ENCODE results near the gene IRF8.
"Not testable (repeated sequence)": the region's sequence is repeated elsewhere in the genome, so short reads cannot be mapped to it uniquely, and the experiment has no call there.

IRF8 gene

GRCh38 chr16:85935391-85935973, 36.5 kb downstream of the IRF8 start:
- no peak for DNase-seq (ENCODE audit: low read depth)

GRCh38 chr16:85935974-85936760, 37.2 kb downstream of the IRF8 start:
- DNase-seq (ENCODE audit: low read depth): peak; percentile 74

- DNase-seq (ENCODE audit: low read depth): peak; percentile 41
Observed at GRCh38 chr16:85936816-85937215, 37.9 kb downstream of the IRF8 start.

- no peak for DNase-seq (ENCODE audit: low read depth)
Observed at GRCh38 chr16:85940214-85940613, 41.3 kb downstream of the IRF8 start.

GRCh38 chr16:85941863-85942644, 43.1 kb downstream of the IRF8 start:
- DNase-seq (ENCODE audit: low read depth): no peak

- not testable (repeated sequence) for DNase-seq (ENCODE audit: low read depth)
Observed at GRCh38 chr16:85942659-85943058, 43.7 kb downstream of the IRF8 start.

- DNase-seq (ENCODE audit: low read depth): no peak
Observed at GRCh38 chr16:85943711-85944110, 44.7 kb downstream of the IRF8 start.

GRCh38 chr16:85944572-85945423, 45.8 kb downstream of the IRF8 start:
- peak; percentile 22 for DNase-seq (ENCODE audit: low read depth)

- no peak for DNase-seq (ENCODE audit: low read depth)
Observed at GRCh38 chr16:85945424-85945751, 46.4 kb downstream of the IRF8 start.

- DNase-seq (ENCODE audit: low read depth): no peak
Observed at GRCh38 chr16:85946541-85947124, 47.7 kb downstream of the IRF8 start.

- peak; percentile 60 for DNase-seq (ENCODE audit: low read depth)
Observed at GRCh38 chr16:85947230-85948137, 48.5 kb downstream of the IRF8 start.

GRCh38 chr16:85948138-85948509, 49.2 kb downstream of the IRF8 start:
- DNase-seq (ENCODE audit: low read depth): no peak

GRCh38 chr16:85948616-85949265, 49.8 kb downstream of the IRF8 start:
- DNase-seq (ENCODE audit: low read depth): no peak

- DNase-seq (ENCODE audit: low read depth): no peak
Observed at GRCh38 chr16:85950136-85950918, 51.4 kb downstream of the IRF8 start.

GRCh38 chr16:85952197-85952596, 53.2 kb downstream of the IRF8 start:
- no peak for DNase-seq (ENCODE audit: low read depth)

- no peak for DNase-seq (ENCODE audit: low read depth)
Observed at GRCh38 chr16:85952811-85953210, 53.8 kb downstream of the IRF8 start.

- DNase-seq (ENCODE audit: low read depth): no peak
Observed at GRCh38 chr16:85954927-85955519, 56.1 kb downstream of the IRF8 start.

- DNase-seq (ENCODE audit: low read depth): no peak
Observed at GRCh38 chr16:85955566-85955965, 56.6 kb downstream of the IRF8 start.

- no peak for DNase-seq (ENCODE audit: low read depth)
Observed at GRCh38 chr16:85956426-85956825, 57.5 kb downstream of the IRF8 start.
